Kidney (tissue), 14 donors: Measurements from ENCODE around the gene VSNL1. TPM values are rescaled to one million over a fixed set of nuclear protein-coding genes. Genes with fewer than 3 reads are reported as not detected.

Experiments
- DNase-seq, 5 donors: peaks; one replicate each; pipeline ENCODE4 v3.0.0-alpha.2; 2013 to 2020
- FAIRE-seq: peaks from 2 replicates; lab custom pipeline; 2012; peaks lifted over from hg19 to GRCh38; lab: Jason Lieb, UNC
- H3K27ac ChIP-seq, 2 donors: one replicate each; pipeline ENCODE4 v1.7.0; 2013; ENCODE audit warnings: low read depth in 2 of 2, low read length in 2 of 2, inconsistent platforms in 1 of 2
- H3K27me3 ChIP-seq: one replicate; pipeline ENCODE4 v1.7.1; 2013; ENCODE audit warnings: low read length, inconsistent platforms; ENCODE audit not compliant: control insufficient read depth, insufficient read depth
- H3K36me3 ChIP-seq, 3 donors: one replicate each; pipeline versions ENCODE4 v1.7.0 to v1.7.1; 2013; ENCODE audit warnings: low read length in 3 of 3, control low read depth in 1 of 3, inconsistent platforms in 1 of 3; ENCODE audit not compliant: insufficient read depth in 3 of 3, control insufficient read depth in 2 of 3
- H3K4me1 ChIP-seq, 3 donors: one replicate each; pipeline versions ENCODE4 v1.7.0 to v1.7.1; 2013; ENCODE audit warnings: low read length in 3 of 3, inconsistent platforms in 1 of 3, low read depth in 1 of 3; ENCODE audit not compliant: control insufficient read depth in 2 of 3, insufficient read depth in 2 of 3
- H3K4me3 ChIP-seq, 3 donors: one replicate each; pipeline versions ENCODE4 v1.7.0 to v1.8.1; 2013; ENCODE audit warnings: low read length in 3 of 3, control low read depth in 1 of 3, inconsistent platforms in 1 of 3
- H3K9ac ChIP-seq, 3 donors: one replicate each; pipeline versions ENCODE4 v1.7.0 to v1.7.1; 2013; ENCODE audit warnings: low read length in 3 of 3, control low read depth in 1 of 3, inconsistent platforms in 1 of 3
- H3K9me3 ChIP-seq, 3 donors: one replicate each; pipeline versions ENCODE4 v1.7.0 to v1.7.1; 2013; ENCODE audit warnings: low read length in 3 of 3, control low read depth in 1 of 3, inconsistent platforms in 1 of 3; ENCODE audit not compliant: control insufficient read depth in 2 of 3, insufficient read depth in 1 of 3
- CTCF ChIP-seq: IDR thresholded peaks from 3 replicates; pipeline ENCODE4 v1.5.1; 2012; ENCODE audit warnings: mild to moderate bottlenecking, moderate library complexity, borderline replicate concordance; ENCODE audit not compliant: insufficient read depth; ENCODE audit errors: extremely low read depth
- intact Hi-C: fragments of 100-400 bp; cut with DNase I; formaldehyde crosslinking; loops from one replicate; pipeline ENCODE4 v1.11.1; 2022
- polyA plus RNA-seq: library from polyadenylated mRNA; stranded (reverse); fragments of 350-450 nt; fragmentation: Illumina TruSeq; extraction: RNeasy Lipid Tissue Mini Kit (QIAGEN cat#74804); gene quantifications from one replicate; pipeline ENCODE4 v1.2.3, GENCODE V29; 2014; ENCODE audit warnings: low read depth, low replicate concordance; ENCODE audit not compliant: insufficient read depth
- total RNA-seq: library from RNA; stranded (reverse); fragmentation: NEBNext Ultra II Directional; extraction: Animal tissue kit (Norgen Biotek cat#: 25700); gene quantifications from one replicate; pipeline ENCODE4 v1.2.1, GENCODE V29; 2021
- donor health status: control.
- donor health status: control.
- donor health status: control.
- donor health status: control.
- donor health status: control.
- donor health status: DM: yes; HTN: yes; CAD: no.
- donor health status: Normal renal cell carcinoma (clear cell type).

The VSNL1 gene
- total and polyA plus RNA-seq, 2 donors from 2014 or later = 0.44 to 1.0 TPM

DNA sequence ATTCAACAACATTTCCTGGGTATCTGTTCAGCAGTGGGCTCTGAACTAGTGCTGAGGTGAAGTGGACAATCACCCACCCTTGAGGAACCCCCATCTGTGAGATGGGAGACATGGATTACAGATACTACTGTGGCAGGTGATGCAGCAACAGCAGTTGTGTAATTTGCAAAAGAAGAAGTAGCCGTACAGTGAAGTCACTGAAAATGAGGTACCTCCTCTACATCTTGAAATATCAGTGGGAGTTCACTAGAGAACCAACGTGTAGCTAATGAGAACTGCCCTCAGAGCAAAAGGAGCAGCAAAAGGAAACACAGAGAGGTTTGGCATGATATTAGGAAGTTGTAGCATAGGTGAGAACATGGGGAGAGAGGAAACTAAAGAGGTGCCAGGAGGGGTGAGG, 41.3 kb downstream of the VSNL1 start:
- no peaks in the 10 kb centered on the region for H3K9me3 ChIP-seq
- H3K4me3 ChIP-seq = no peak overlapping the region
- DNase-seq (no peak), FAIRE-seq (no peak)
- intact Hi-C loops = no loop called here
- no peaks in the 10 kb centered on the region for H3K4me1 ChIP-seq
- no peaks in the 10 kb centered on the region for H3K27me3 ChIP-seq
- no peaks in the 10 kb centered on the region for H3K36me3 ChIP-seq
- H3K9ac ChIP-seq = no peak overlapping the region
- no peak overlapping the region for H3K27ac ChIP-seq
- TF ChIP-seq CTCF = no peak

GRCh38 chr2:17583166-17583565, 42.7 kb downstream of the VSNL1 start:
- no peak for TF ChIP-seq CTCF
- no peaks in the 10 kb centered on the region for H3K27me3 ChIP-seq
- H3K36me3 ChIP-seq = no peaks in the 10 kb centered on the region
- no peak overlapping the region for H3K27ac ChIP-seq
- no peaks in the 10 kb centered on the region for H3K9me3 ChIP-seq
- FAIRE-seq (no peak), DNase-seq (no peak)
- intact Hi-C loops = no loop called here
- no peak overlapping the region for H3K4me3 ChIP-seq
- H3K4me1 ChIP-seq = no peaks in the 10 kb centered on the region
- no peak overlapping the region for H3K9ac ChIP-seq

GRCh38 chr2:17583646-17584045, 43.1 kb downstream of the VSNL1 start:
- Histone ChIP-seq H3K4me1 (no peaks in the 10 kb centered on the region), H3K27ac (no peak overlapping the region), H3K9ac (no peak overlapping the region), H3K9me3 (no peaks in the 10 kb centered on the region), H3K4me3 (no peak overlapping the region), H3K27me3 (no peaks in the 10 kb centered on the region), H3K36me3 (no peaks in the 10 kb centered on the region)
- no peak for DNase-seq
- FAIRE-seq = no peak
- TF ChIP-seq CTCF = no peak
- intact Hi-C loops = no loop called here

DNA sequence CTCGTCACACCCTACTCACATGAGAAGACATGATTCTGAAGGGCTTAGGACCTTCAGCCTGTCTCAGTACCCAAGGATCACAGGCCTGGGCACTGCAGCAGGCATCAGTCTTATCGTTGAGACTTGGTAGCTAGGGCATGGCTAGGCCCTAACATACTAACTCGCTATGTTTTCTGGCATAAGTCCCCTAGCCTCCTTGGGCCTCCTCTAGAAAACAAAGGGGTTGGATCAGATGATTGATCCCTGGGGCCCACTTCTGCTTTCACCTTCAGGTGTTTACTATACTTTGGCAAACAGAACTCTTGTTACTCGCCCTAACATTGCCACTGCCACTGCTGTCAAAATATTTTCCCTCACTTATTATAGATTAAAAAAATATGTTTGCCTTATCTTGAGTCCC, 44.2 kb downstream of the VSNL1 start:
- no peak overlapping the region for H3K27ac ChIP-seq
- TF ChIP-seq CTCF = no peak
- intact Hi-C loops = no loop called here
- H3K4me3 ChIP-seq = no peak overlapping the region
- DNase-seq = no peak
- H3K9ac ChIP-seq = no peak overlapping the region
- H3K27me3 ChIP-seq = no peaks in the 10 kb centered on the region
- FAIRE-seq = no peak
- no peaks in the 10 kb centered on the region for H3K9me3 ChIP-seq
- H3K36me3 ChIP-seq = no peaks in the 10 kb centered on the region
- H3K4me1 ChIP-seq = no peaks in the 10 kb centered on the region
